Caco-2 (cell line): ENCODE measurements around the gene ALKBH3. TPM values are rescaled to one million over a fixed set of nuclear protein-coding genes. Genes with fewer than 3 reads are reported as not detected.
A peak's percentile ranks its signal among the peaks of the same experiment; 100 is the strongest.

Experiments used
- BruUV-seq: library from RNA; stranded (reverse); fragments of 400-500 nt; replicated peaks from 2 replicates; lab custom pipeline; 2021; lab: Mats Ljungman, UMichigan
- CTCF ChIA-PET: fragments of 300-600 bp; sonication (Branson Sonifier 250); formaldehyde crosslinking; loops from one replicate; lab custom pipeline; 2022; ENCODE audit warnings: antibody characterized with exemption; lab: Charles Lee
- POLR2A ChIA-PET: fragments of 300-600 bp; sonication (Branson Sonifier 250); formaldehyde crosslinking; loops from one replicate; lab custom pipeline; 2022; ENCODE audit warnings: antibody characterized with exemption; lab: Charles Lee
- DNase-seq, 2 experiments: peaks; one replicate each; pipeline versions ENCODE4 v3.0.0 to v3.0.0-alpha.2; 2020 to 2022
- H3K27me3 ChIP-seq: replicated peaks from 2 replicates; pipeline ENCODE4 v1.6.0; 2011; ENCODE audit warnings: low read length; ENCODE audit not compliant: control insufficient read depth, insufficient read depth
- H3K36me3 ChIP-seq: 2 replicates; pipeline ENCODE4 v1.5.1; 2011; ENCODE audit warnings: low read length; ENCODE audit not compliant: control insufficient read depth, insufficient read depth
- H3K4me1 ChIP-seq: fragments of 250-450 bp; sonication (Bioruptor Pico); 2 replicates; pipeline ENCODE4 v1.5.1; 2020; ENCODE audit warnings: mild to moderate bottlenecking
- H3K4me3 ChIP-seq: 2 replicates; pipeline ENCODE4 v1.5.1; 2011; ENCODE audit warnings: low read depth, mild to moderate bottlenecking, control low read depth, low read length
- H3K9me3 ChIP-seq: fragments of 250-450 bp; sonication (Bioruptor Pico); 2 replicates; pipeline ENCODE4 v1.5.1; 2020; ENCODE audit warnings: mild to moderate bottlenecking, moderate library complexity
- H3K27ac Mint-ChIP-seq: one replicate; pipeline ENCODE4 v1.8.0; 2022; ENCODE audit warnings: mixed read lengths; ENCODE audit not compliant: unreplicated experiment
- H3K27me3 Mint-ChIP-seq: one replicate; pipeline ENCODE4 v1.8.0; 2022; ENCODE audit warnings: mixed read lengths; ENCODE audit not compliant: insufficient read depth, unreplicated experiment
- H3K36me3 Mint-ChIP-seq: one replicate; pipeline ENCODE4 v1.8.0; 2022; ENCODE audit warnings: mild to moderate bottlenecking, mixed read lengths; ENCODE audit not compliant: insufficient read depth, unreplicated experiment
- H3K4me1 Mint-ChIP-seq: one replicate; pipeline ENCODE4 v1.8.0; 2022; ENCODE audit warnings: low read depth, mixed read lengths; ENCODE audit not compliant: unreplicated experiment
- H3K4me3 Mint-ChIP-seq: one replicate; pipeline ENCODE4 v1.8.0; 2022; ENCODE audit warnings: mild to moderate bottlenecking, moderate library complexity, mixed read lengths; ENCODE audit not compliant: unreplicated experiment
- H3K9me3 Mint-ChIP-seq: one replicate; pipeline ENCODE4 v1.8.0; 2022; ENCODE audit warnings: mixed read lengths; ENCODE audit not compliant: unreplicated experiment
- intact Hi-C: fragments of 100-400 bp; cut with micrococcal nuclease; formaldehyde crosslinking; loops from one replicate; pipeline ENCODE4 v1.10.0; 2022; ENCODE audit not compliant: unreplicated experiment
- total RNA-seq: library from RNA; stranded (reverse); gene quantifications from 2 replicates; pipeline ENCODE4 v1.2.3, GENCODE V29; 2022
- TF ChIP-seq, protein P1 (sequence below), 2 experiments: fragments of 200-600 bp in 1 of 2; IDR thresholded peaks; 1 replicate in 1 of 2; 2 replicates in 1 of 2; pipeline versions ENCODE4 v1.5.1 to v1.8.0; 2011 to 2022; ENCODE audit warnings: antibody characterized with exemption in 1 of 2, control low read depth in 1 of 2, inconsistent platforms in 1 of 2, low read depth in 1 of 2, low read length in 1 of 2, mild to moderate bottlenecking in 1 of 2, moderate library complexity in 1 of 2; ENCODE audit not compliant: insufficient read depth in 1 of 2, severe bottlenecking in 1 of 2, unreplicated experiment in 1 of 2

Gene ALKBH3
- total RNA-seq, 1 experiment from 2014 or later = 42.4 TPM

DNA sequence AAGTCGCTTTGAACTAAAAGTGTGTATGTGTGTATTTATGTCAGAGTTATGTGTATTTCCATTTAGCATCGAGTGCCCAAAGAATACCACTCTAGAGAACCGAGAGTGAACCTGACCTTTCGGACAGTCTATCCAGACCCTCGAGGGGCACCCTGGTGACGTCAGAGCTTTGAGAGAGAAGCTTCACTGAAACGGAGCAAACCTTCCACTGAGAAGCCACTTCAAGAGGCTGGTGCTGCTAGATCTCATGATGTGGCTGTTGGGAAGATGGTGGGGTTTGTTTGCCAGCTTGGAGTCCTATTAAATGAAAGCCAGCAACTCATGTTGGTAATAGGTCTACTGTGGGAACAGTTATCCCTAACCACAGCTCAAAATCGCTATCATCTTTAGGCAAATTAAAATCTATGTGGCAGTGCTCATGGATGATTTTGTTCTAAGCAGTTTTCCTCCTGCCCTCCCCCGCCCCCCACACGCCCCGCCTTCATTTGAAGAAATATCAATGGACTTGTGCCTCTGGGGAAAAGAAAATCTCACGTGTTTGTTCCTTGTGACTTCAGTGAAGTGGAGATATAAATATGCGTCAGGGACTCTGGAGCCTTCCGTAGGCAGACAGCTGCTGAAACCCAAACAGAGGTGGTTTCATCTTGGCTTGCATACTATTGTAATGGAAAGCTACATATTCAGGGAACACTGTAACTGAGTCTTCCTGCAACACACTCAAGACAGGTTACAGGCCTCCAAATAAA lies 39.4 kb downstream of the ALKBH3 start:
- Mint-ChIP-seq H3K4me3 (no peak overlapping the region), H3K4me1 (peaks cover 6% of the 10 kb centered on the region), H3K27ac (no peak overlapping the region), H3K9me3 (no peaks in the 10 kb centered on the region), H3K36me3 (peaks cover 21% of the 10 kb centered on the region), H3K27me3 (no peaks in the 10 kb centered on the region)
- no peaks in the 10 kb centered on the region for H3K9me3 ChIP-seq
- TF ChIP-seq, protein P1, sequence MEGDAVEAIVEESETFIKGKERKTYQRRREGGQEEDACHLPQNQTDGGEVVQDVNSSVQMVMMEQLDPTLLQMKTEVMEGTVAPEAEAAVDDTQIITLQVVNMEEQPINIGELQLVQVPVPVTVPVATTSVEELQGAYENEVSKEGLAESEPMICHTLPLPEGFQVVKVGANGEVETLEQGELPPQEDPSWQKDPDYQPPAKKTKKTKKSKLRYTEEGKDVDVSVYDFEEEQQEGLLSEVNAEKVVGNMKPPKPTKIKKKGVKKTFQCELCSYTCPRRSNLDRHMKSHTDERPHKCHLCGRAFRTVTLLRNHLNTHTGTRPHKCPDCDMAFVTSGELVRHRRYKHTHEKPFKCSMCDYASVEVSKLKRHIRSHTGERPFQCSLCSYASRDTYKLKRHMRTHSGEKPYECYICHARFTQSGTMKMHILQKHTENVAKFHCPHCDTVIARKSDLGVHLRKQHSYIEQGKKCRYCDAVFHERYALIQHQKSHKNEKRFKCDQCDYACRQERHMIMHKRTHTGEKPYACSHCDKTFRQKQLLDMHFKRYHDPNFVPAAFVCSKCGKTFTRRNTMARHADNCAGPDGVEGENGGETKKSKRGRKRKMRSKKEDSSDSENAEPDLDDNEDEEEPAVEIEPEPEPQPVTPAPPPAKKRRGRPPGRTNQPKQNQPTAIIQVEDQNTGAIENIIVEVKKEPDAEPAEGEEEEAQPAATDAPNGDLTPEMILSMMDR (IDR thresholded peaks at IDR 0.05; ENCODE audit: insufficient read depth in 1 of 2, low read depth in 1 of 2, low read length in 1 of 2, severe bottlenecking in 1 of 2, unreplicated experiment in 1 of 2) = no peak
- CTCF ChIA-PET = no interaction called here
- no peak for DNase-seq
- H3K36me3 ChIP-seq = peaks cover 2% of the 10 kb centered on the region; the same call in 1 of the 2 replicates
- no TSS peak for BruUV-seq
- intact Hi-C loops = no loop called here
- peaks cover 19% of the 10 kb centered on the region for H3K4me1 ChIP-seq
- no peak overlapping the region for H3K4me3 ChIP-seq
- H3K27me3 ChIP-seq = no peaks in the 10 kb centered on the region
- POLR2A ChIA-PET = no interaction called here

DNA sequence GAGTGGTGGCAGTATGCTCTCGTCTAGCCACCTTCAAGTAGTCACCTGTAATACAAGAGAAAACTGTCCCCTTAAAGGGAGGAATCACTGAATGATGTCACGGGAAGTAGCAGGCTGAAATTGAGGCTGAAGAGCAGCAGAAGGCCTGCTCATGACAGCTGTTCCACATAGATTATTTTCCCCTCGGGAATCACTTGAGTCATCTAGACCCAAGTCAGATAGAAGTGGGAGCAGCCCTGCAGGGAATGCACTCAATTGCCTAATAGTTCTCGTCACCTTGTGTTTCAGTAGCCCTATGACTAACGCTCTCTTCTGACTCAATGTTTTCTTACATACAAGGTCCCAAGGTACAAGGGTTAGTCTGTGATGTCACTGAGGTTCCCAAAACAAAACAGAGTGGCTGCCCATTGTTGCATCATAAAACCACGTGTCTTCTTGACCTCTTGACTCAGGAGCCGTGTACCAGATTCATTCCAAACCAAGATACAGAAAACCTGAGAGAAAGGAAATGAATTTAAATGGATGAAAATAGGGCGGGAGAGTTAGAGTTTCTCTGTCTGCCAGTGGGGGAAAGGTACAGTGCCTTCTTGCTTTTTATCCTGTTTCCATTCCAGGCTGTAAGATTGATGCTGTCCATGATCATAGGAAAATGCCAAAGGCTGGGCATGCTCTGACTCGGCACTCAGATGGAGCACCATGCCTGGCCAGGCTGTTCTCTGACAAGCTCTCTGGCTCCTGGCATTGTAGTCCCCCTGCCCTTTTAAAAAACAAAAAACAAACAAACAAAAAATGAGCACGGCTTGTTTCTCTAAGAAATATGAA lies 40.2 kb downstream of the ALKBH3 start:
- CTCF ChIA-PET = no interaction called here
- no peaks in the 10 kb centered on the region for H3K9me3 Mint-ChIP-seq
- H3K4me3 Mint-ChIP-seq = no peak overlapping the region
- no peak overlapping the region for H3K4me3 ChIP-seq
- peaks cover 19% of the 10 kb centered on the region for H3K4me1 ChIP-seq
- POLR2A ChIA-PET = interaction anchor here (0.5 kb wide), 1 partner anchor 36 kb away, joined by 6 read pairs; no protein-coding TSS in a partner anchor
- peak; percentile 78 for DNase-seq
- H3K27me3 Mint-ChIP-seq = no peaks in the 10 kb centered on the region
- intact Hi-C loops = no loop called here
- H3K4me1 Mint-ChIP-seq = peaks cover 6% of the 10 kb centered on the region
- H3K27me3 ChIP-seq = no peaks in the 10 kb centered on the region
- peaks cover 2% of the 10 kb centered on the region; the same call in 1 of the 2 replicates for H3K36me3 ChIP-seq
- no peak overlapping the region for H3K27ac Mint-ChIP-seq
- no peaks in the 10 kb centered on the region for H3K9me3 ChIP-seq
- peaks cover 21% of the 10 kb centered on the region for H3K36me3 Mint-ChIP-seq
- BruUV-seq = TSS peak; percentile 61
- TF ChIP-seq, protein P1 (IDR thresholded peaks at IDR 0.05; ENCODE audit: insufficient read depth in 1 of 2, low read depth in 1 of 2, low read length in 1 of 2, severe bottlenecking in 1 of 2, unreplicated experiment in 1 of 2) = no peak

DNA sequence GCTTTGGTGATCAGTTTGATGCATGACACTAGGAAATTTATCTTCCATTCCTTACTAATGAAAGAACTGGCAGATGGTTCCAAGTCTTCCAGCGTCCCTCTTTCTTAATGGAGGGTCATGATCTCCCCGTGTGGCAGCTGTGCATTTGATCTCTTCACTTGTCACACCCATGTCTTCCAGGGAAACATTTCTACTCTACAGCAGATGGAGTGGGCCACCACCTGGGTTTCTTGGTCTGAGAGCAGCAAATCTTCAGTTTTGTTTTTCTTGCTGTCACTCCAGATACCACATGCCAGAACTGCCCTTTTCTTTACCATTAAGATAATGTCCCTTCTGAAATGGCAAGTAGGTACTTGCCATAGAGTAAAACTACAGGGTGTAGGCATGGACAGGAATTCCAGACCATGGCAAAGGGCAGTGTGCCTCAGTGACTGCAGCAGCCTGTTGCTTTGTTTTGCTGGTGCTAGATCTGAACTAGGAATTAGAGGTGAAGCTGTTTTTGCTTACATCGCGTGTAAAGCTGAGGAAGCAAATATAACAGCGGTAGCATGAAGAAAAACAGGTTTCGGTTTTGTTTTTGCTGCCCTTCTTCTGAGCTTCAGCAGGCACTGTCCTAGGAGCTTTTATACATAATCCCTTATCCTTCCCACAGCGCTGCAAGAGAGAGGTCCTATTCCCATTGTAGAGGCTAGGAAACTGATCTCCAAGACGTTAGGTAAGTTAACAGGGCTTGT lies 41.1 kb downstream of the ALKBH3 start:
- intact Hi-C loops = no loop called here
- TF ChIP-seq, protein P1 (IDR thresholded peaks at IDR 0.05; ENCODE audit: insufficient read depth in 1 of 2, low read depth in 1 of 2, low read length in 1 of 2, severe bottlenecking in 1 of 2, unreplicated experiment in 1 of 2) = no peak

More for the DNA sequence above, 41.1 kb downstream of the ALKBH3 start:
- H3K27ac Mint-ChIP-seq = no peak overlapping the region
- H3K36me3 Mint-ChIP-seq = peaks cover 21% of the 10 kb centered on the region
- no TSS peak for BruUV-seq
- Histone ChIP-seq H3K27me3 (no peaks in the 10 kb centered on the region), H3K36me3 (peaks cover 2% of the 10 kb centered on the region; the same call in 1 of the 2 replicates), H3K4me3 (no peak overlapping the region), H3K4me1 (peaks cover 19% of the 10 kb centered on the region), H3K9me3 (no peaks in the 10 kb centered on the region)
- no peaks in the 10 kb centered on the region for H3K27me3 Mint-ChIP-seq
- no peak overlapping the region for H3K4me3 Mint-ChIP-seq
- ChIA-PET POLR2A (interaction anchor here (0.5 kb wide), 1 partner anchor 37 kb away, joined by 6 read pairs; no protein-coding TSS in a partner anchor), CTCF (no interaction called here)
- no peak for DNase-seq
- H3K4me1 Mint-ChIP-seq = peaks cover 6% of the 10 kb centered on the region
- H3K9me3 Mint-ChIP-seq = no peaks in the 10 kb centered on the region
